CD4-positive, alpha-beta T cell (primary cell): ENCODE measurements around the gene LCAT. TPM values are rescaled to one million over a fixed set of nuclear protein-coding genes. Genes with fewer than 3 reads are reported as not detected.

ENCODE experiments used
- ATAC-seq: fragments of 200-7000 bp; cut with Tn5 transposase; one replicate; pipeline ENCODE4 v1.10.0; 2022; ENCODE audit warnings: mild to moderate bottlenecking; ENCODE audit not compliant: poor library complexity
- CTCF ChIA-PET: fragments of 350-600 bp; sonication (Branson Sonifier 250); formaldehyde crosslinking; loops from one replicate; lab custom pipeline; 2021; ENCODE audit warnings: antibody characterized with exemption, inconsistent platforms; lab: Charles Lee
- POLR2A ChIA-PET: fragments of 350-600 bp; sonication (Branson Sonifier 250); formaldehyde crosslinking; loops from one replicate; lab custom pipeline; 2021; ENCODE audit warnings: antibody characterized with exemption, inconsistent platforms; lab: Charles Lee
- DNase-seq, 14 experiments: peaks; one replicate each; pipeline ENCODE4 v3.0.0-alpha.2; 2013 to 2020; ENCODE audit warnings: mixed read lengths in 2 of 14
- H3K27ac ChIP-seq, 2 donors: one replicate each; pipeline versions ENCODE4 v1.5.1 to v1.7.0; 2013; ENCODE audit warnings: low read length in 2 of 2, low read depth in 1 of 2, mild to moderate bottlenecking in 1 of 2
- H3K27me3 ChIP-seq, 2 experiments: 1 replicate in 1 of 2; 2 replicates in 1 of 2; pipeline versions ENCODE4 v1.6.1 to v1.7.0; 2013; ENCODE audit warnings: low read length in 2 of 2, control low read depth in 1 of 2, mild to moderate bottlenecking in 1 of 2, moderate library complexity in 1 of 2; ENCODE audit not compliant: insufficient read depth in 2 of 2, control insufficient read depth in 1 of 2
- H3K36me3 ChIP-seq: one replicate; pipeline ENCODE4 v1.6.1; 2013; ENCODE audit warnings: low read length, control low read depth; ENCODE audit not compliant: insufficient read depth
- H3K4me1 ChIP-seq: one replicate; pipeline ENCODE4 v1.6.1; 2013; ENCODE audit warnings: low read length, control low read depth; ENCODE audit not compliant: insufficient read depth
- H3K4me3 ChIP-seq: one replicate; pipeline ENCODE4 v1.5.1; 2013; ENCODE audit warnings: mild to moderate bottlenecking, low read length, moderate library complexity
- H3K9me3 ChIP-seq, 2 experiments: 1 replicate in 1 of 2; 2 replicates in 1 of 2; pipeline versions ENCODE4 v1.6.1 to v1.7.0; 2013; ENCODE audit warnings: low read length in 2 of 2, mild to moderate bottlenecking in 2 of 2, control low read depth in 1 of 2, moderate library complexity in 1 of 2; ENCODE audit not compliant: control insufficient read depth in 1 of 2, insufficient read depth in 1 of 2
- H3K27ac Mint-ChIP-seq: one replicate; pipeline ENCODE4 v1.8.0; 2020; ENCODE audit warnings: mixed read lengths
- H3K27me3 Mint-ChIP-seq: one replicate; pipeline ENCODE4 v1.8.0; 2021; ENCODE audit warnings: mixed read lengths
- H3K36me3 Mint-ChIP-seq: one replicate; pipeline ENCODE4 v1.8.0; 2021; ENCODE audit warnings: low read depth, mixed read lengths
- H3K4me1 Mint-ChIP-seq: one replicate; pipeline ENCODE4 v1.8.0; 2021; ENCODE audit warnings: low read depth, mixed read lengths
- H3K4me3 Mint-ChIP-seq: one replicate; pipeline ENCODE4 v1.8.0; 2020; ENCODE audit warnings: mild to moderate bottlenecking, mixed read lengths
- H3K9me3 Mint-ChIP-seq: one replicate; pipeline ENCODE4 v1.8.0; 2020; ENCODE audit warnings: mixed read lengths
- CTCF ChIP-seq: fragments of 200-600 bp; IDR thresholded peaks from one replicate; pipeline ENCODE4 v1.8.0; 2022; ENCODE audit warnings: antibody characterized with exemption, mild to moderate bottlenecking
- intact Hi-C, 2 experiments: fragments of 100-400 bp; cut with DNase I in 1 of 2; cut with micrococcal nuclease in 1 of 2; formaldehyde crosslinking; loops; one replicate each; pipeline versions ENCODE4 v1.15.1 to v1.9.0; 2023 to 2025; cut with DNase I, micrococcal nuclease
- total RNA-seq, 174 experiments: library from RNA in 2 of 174; stranded (reverse) in 2 of 174; gene quantifications; one replicate each; pipeline ENCODE4 v1.2.3 and lab custom pipeline; 2021 to 2026

The LCAT gene
- total RNA-seq, 2 experiments from 2014 or later: 5.9 to 6.3 TPM

- peaks cover 59% of the 10 kb centered on the region for H3K36me3 ChIP-seq
- CTCF ChIA-PET: no interaction called here
These were observed 5.7 kb upstream of the LCAT start for GRCh38 chr16:67949645-67950044.

GRCh38 chr16:67948015-67948414 is 4.1 kb upstream of the LCAT start:
- no peak overlapping the region for H3K4me3 ChIP-seq
- POLR2A ChIA-PET: no interaction called here
- no peaks in the 10 kb centered on the region for H3K27me3 ChIP-seq
- Mint-ChIP-seq H3K9me3 (no peaks in the 10 kb centered on the region), H3K27me3 (no peaks in the 10 kb centered on the region), H3K4me3 (no peak overlapping the region), H3K27ac (no peak overlapping the region), H3K36me3 (peaks cover 11% of the 10 kb centered on the region), H3K4me1 (no peaks in the 10 kb centered on the region)
- H3K36me3 ChIP-seq: peaks cover 52% of the 10 kb centered on the region
- no peaks in the 10 kb centered on the region for H3K9me3 ChIP-seq
- intact Hi-C loops: no loop called here
- DNase-seq (no peak), ATAC-seq (no peak)
- H3K27ac ChIP-seq: no peak overlapping the region
- H3K4me1 ChIP-seq: peaks cover 2% of the 10 kb centered on the region
- no peak for TF ChIP-seq CTCF
- CTCF ChIA-PET: no interaction called here

More at GRCh38 chr16:67949645-67950044, 5.7 kb upstream of the LCAT start:
- no peak for TF ChIP-seq CTCF
- H3K36me3 Mint-ChIP-seq: peaks cover 11% of the 10 kb centered on the region
- H3K27me3 ChIP-seq: no peaks in the 10 kb centered on the region
- H3K4me1 Mint-ChIP-seq: no peaks in the 10 kb centered on the region
- no peak overlapping the region for H3K27ac Mint-ChIP-seq
- intact Hi-C loops: no loop called here
- DNase-seq: peak in 1 of 14 experiments; percentile 6
- H3K27me3 Mint-ChIP-seq: no peaks in the 10 kb centered on the region
- H3K9me3 ChIP-seq: no peaks in the 10 kb centered on the region
- POLR2A ChIA-PET: interaction anchor here (0.9 kb wide), 1 partner anchor 9 kb away, joined by 4 read pairs; no protein-coding TSS in a partner anchor
- H3K4me3 ChIP-seq: no peak overlapping the region
- no peak for ATAC-seq
- no peak overlapping the region for H3K4me3 Mint-ChIP-seq
- H3K27ac ChIP-seq: no peak overlapping the region
- H3K9me3 Mint-ChIP-seq: no peaks in the 10 kb centered on the region
- no peaks in the 10 kb centered on the region for H3K4me1 ChIP-seq

GRCh38 chr16:67946966-67947558 is 3.1 kb upstream of the LCAT start:
- H3K27ac ChIP-seq: no peak overlapping the region
- Mint-ChIP-seq H3K36me3 (peaks cover 14% of the 10 kb centered on the region), H3K4me3 (no peak overlapping the region), H3K4me1 (peaks cover 3% of the 10 kb centered on the region), H3K27me3 (no peaks in the 10 kb centered on the region), H3K9me3 (no peaks in the 10 kb centered on the region), H3K27ac (no peak overlapping the region)
- H3K36me3 ChIP-seq: peaks cover 57% of the 10 kb centered on the region
- no peak for ATAC-seq
- TF ChIP-seq CTCF: no peak
- peaks cover 11% of the 10 kb centered on the region for H3K4me1 ChIP-seq
- intact Hi-C loops: no loop called here
- no peak for DNase-seq
- H3K4me3 ChIP-seq: no peak overlapping the region
- POLR2A ChIA-PET: interaction anchor here (1.0 to 1.4 kb wide), 2 partner anchors 11 to 113 kb away, joined by 3 to 4 read pairs; no protein-coding TSS in a partner anchor
- no peaks in the 10 kb centered on the region for H3K9me3 ChIP-seq
- no peaks in the 10 kb centered on the region for H3K27me3 ChIP-seq
- CTCF ChIA-PET: no interaction called here
